ENCODE results near the gene FARP2.

DNA sequence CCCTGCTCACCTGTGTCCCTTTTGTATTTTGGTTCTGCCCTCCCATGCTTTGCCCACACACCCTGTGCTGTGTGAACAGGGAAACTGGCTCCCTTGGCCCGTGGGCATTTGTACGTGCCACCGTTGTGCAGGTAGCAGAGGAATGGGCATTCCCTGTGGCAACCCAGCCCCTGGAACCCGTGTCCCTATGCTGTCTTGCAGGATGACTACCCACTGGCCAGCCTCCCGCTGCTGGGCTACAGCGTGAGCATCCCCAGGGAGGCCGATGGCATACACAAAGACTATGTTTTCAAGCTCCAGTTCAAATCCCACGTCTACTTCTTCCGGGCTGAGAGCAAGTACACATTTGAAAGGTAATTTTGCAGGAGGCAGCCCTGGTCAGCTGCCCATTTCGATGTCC, 137.0 kb downstream of the FARP2 start:
- TF ChIP-seq, protein P1, sequence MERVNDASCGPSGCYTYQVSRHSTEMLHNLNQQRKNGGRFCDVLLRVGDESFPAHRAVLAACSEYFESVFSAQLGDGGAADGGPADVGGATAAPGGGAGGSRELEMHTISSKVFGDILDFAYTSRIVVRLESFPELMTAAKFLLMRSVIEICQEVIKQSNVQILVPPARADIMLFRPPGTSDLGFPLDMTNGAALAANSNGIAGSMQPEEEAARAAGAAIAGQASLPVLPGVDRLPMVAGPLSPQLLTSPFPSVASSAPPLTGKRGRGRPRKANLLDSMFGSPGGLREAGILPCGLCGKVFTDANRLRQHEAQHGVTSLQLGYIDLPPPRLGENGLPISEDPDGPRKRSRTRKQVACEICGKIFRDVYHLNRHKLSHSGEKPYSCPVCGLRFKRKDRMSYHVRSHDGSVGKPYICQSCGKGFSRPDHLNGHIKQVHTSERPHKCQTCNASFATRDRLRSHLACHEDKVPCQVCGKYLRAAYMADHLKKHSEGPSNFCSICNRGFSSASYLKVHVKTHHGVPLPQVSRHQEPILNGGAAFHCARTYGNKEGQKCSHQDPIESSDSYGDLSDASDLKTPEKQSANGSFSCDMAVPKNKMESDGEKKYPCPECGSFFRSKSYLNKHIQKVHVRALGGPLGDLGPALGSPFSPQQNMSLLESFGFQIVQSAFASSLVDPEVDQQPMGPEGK (CRISPR knock-in tag; IDR thresholded peaks at IDR 0.05; ENCODE audit: borderline replicate concordance): no peak
- TF ChIP-seq ZNF8 (CRISPR knock-in tag; IDR thresholded peaks at IDR 0.05) (no peak), OSR1 (CRISPR knock-in tag; IDR thresholded peaks at IDR 0.05) (no peak), TOX (CRISPR knock-in tag; IDR thresholded peaks at IDR 0.05; ENCODE audit: borderline replicate concordance) (no peak), ZFP30 (CRISPR knock-in tag; IDR thresholded peaks at IDR 0.05) (no peak), ESRRG (CRISPR knock-in tag; IDR thresholded peaks at IDR 0.05) (no peak)
- TF ChIP-seq, protein P2, sequence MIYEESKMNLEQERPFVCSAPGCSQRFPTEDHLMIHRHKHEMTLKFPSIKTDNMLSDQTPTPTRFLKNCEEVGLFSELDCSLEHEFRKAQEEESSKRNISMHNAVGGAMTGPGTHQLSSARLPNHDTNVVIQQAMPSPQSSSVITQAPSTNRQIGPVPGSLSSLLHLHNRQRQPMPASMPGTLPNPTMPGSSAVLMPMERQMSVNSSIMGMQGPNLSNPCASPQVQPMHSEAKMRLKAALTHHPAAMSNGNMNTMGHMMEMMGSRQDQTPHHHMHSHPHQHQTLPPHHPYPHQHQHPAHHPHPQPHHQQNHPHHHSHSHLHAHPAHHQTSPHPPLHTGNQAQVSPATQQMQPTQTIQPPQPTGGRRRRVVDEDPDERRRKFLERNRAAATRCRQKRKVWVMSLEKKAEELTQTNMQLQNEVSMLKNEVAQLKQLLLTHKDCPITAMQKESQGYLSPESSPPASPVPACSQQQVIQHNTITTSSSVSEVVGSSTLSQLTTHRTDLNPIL (CRISPR knock-in tag; IDR thresholded peaks at IDR 0.05; ENCODE audit: low read depth): no peak
- TF ChIP-seq, protein P3, sequence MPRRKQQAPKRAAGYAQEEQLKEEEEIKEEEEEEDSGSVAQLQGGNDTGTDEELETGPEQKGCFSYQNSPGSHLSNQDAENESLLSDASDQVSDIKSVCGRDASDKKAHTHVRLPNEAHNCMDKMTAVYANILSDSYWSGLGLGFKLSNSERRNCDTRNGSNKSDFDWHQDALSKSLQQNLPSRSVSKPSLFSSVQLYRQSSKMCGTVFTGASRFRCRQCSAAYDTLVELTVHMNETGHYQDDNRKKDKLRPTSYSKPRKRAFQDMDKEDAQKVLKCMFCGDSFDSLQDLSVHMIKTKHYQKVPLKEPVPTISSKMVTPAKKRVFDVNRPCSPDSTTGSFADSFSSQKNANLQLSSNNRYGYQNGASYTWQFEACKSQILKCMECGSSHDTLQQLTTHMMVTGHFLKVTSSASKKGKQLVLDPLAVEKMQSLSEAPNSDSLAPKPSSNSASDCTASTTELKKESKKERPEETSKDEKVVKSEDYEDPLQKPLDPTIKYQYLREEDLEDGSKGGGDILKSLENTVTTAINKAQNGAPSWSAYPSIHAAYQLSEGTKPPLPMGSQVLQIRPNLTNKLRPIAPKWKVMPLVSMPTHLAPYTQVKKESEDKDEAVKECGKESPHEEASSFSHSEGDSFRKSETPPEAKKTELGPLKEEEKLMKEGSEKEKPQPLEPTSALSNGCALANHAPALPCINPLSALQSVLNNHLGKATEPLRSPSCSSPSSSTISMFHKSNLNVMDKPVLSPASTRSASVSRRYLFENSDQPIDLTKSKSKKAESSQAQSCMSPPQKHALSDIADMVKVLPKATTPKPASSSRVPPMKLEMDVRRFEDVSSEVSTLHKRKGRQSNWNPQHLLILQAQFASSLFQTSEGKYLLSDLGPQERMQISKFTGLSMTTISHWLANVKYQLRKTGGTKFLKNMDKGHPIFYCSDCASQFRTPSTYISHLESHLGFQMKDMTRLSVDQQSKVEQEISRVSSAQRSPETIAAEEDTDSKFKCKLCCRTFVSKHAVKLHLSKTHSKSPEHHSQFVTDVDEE (CRISPR knock-in tag; IDR thresholded peaks at IDR 0.05): no peak
